Measurements from ENCODE around the gene UVRAG. TPM values are rescaled to one million over a fixed set of nuclear protein-coding genes. Genes with fewer than 3 reads are reported as not detected.

Gene UVRAG
- total RNA-seq, 2 donors from 2014 or later = 12.8 to 13.7 TPM

GRCh38 chr11:76156971-76157427 is 342.0 kb downstream of the UVRAG start:
- Histone ChIP-seq H3K27ac (no peak overlapping the region), H3K27me3 (no peaks in the 10 kb centered on the region), H3K4me1 (no peaks in the 10 kb centered on the region), H3K9me3 (no peaks in the 10 kb centered on the region), H3K36me3 (no peaks in the 10 kb centered on the region), H3K9ac (ENCODE audit: low read depth in 2 of 2, low read length in 2 of 2) (no peak overlapping the region), H3K4me3 (no peak overlapping the region)
- no peak for DNase-seq
- intact Hi-C loops (cut with DNase I) = no loop called here
- TF ChIP-seq CTCF (IDR thresholded peaks at IDR 0.05) = no peak

- no peaks in the 10 kb centered on the region for H3K27me3 ChIP-seq
- no peak overlapping the region for H3K4me3 ChIP-seq
- H3K9ac ChIP-seq (ENCODE audit: low read depth in 2 of 2, low read length in 2 of 2) = no peak overlapping the region
- no peak overlapping the region for H3K27ac ChIP-seq
- no peaks in the 10 kb centered on the region for H3K4me1 ChIP-seq
- TF ChIP-seq CTCF (IDR thresholded peaks at IDR 0.05) = no peak
- intact Hi-C loops (cut with DNase I) = no loop called here
- DNase-seq = no peak
- no peaks in the 10 kb centered on the region for H3K9me3 ChIP-seq
- no peaks in the 10 kb centered on the region for H3K36me3 ChIP-seq
Measured at GRCh38 chr11:76157891-76158290, 342.9 kb downstream of the UVRAG start.

GRCh38 chr11:76158394-76159302 is 343.6 kb downstream of the UVRAG start:
- intact Hi-C loops (cut with DNase I) = no loop called here
- no peak for TF ChIP-seq CTCF (IDR thresholded peaks at IDR 0.05)

GRCh38 chr11:76159303-76159937 is 344.4 kb downstream of the UVRAG start:
- no peak overlapping the region for H3K9ac ChIP-seq (ENCODE audit: low read depth in 2 of 2, low read length in 2 of 2)
- H3K36me3 ChIP-seq = no peaks in the 10 kb centered on the region
- no peak for DNase-seq
- H3K4me1 ChIP-seq = no peaks in the 10 kb centered on the region
- no peak overlapping the region for H3K4me3 ChIP-seq
- TF ChIP-seq CTCF (IDR thresholded peaks at IDR 0.05) = no peak
- no peaks in the 10 kb centered on the region for H3K27me3 ChIP-seq
- H3K27ac ChIP-seq = no peak overlapping the region
- intact Hi-C loops (cut with DNase I) = no loop called here
- H3K9me3 ChIP-seq = no peaks in the 10 kb centered on the region

More at GRCh38 chr11:76158394-76159302, 343.6 kb downstream of the UVRAG start:
- Histone ChIP-seq H3K9ac (ENCODE audit: low read depth in 2 of 2, low read length in 2 of 2) (no peak overlapping the region), H3K27ac (no peak overlapping the region), H3K27me3 (no peaks in the 10 kb centered on the region), H3K36me3 (no peaks in the 10 kb centered on the region), H3K4me3 (no peak overlapping the region), H3K4me1 (no peaks in the 10 kb centered on the region), H3K9me3 (no peaks in the 10 kb centered on the region)
- DNase-seq = no peak

GRCh38 chr11:76159983-76160661 is 345.1 kb downstream of the UVRAG start:
- H3K27me3 ChIP-seq = no peaks in the 10 kb centered on the region
- H3K9me3 ChIP-seq = no peaks in the 10 kb centered on the region
- no peaks in the 10 kb centered on the region for H3K4me1 ChIP-seq
- H3K9ac ChIP-seq (ENCODE audit: low read depth in 2 of 2, low read length in 2 of 2) = no peak overlapping the region
- intact Hi-C loops (cut with DNase I) = no loop called here
- DNase-seq = no peak
- H3K36me3 ChIP-seq = no peaks in the 10 kb centered on the region
- no peak overlapping the region for H3K27ac ChIP-seq
- no peak overlapping the region for H3K4me3 ChIP-seq
- no peak for TF ChIP-seq CTCF (IDR thresholded peaks at IDR 0.05)
